SIG-M5 (cell line): ENCODE data around the gene GSX1.

Experiments
- DNase-seq: peaks from one replicate; lab custom pipeline; 2025; lab: John Stamatoyannopoulos, UW

GSX1 gene

DNA sequence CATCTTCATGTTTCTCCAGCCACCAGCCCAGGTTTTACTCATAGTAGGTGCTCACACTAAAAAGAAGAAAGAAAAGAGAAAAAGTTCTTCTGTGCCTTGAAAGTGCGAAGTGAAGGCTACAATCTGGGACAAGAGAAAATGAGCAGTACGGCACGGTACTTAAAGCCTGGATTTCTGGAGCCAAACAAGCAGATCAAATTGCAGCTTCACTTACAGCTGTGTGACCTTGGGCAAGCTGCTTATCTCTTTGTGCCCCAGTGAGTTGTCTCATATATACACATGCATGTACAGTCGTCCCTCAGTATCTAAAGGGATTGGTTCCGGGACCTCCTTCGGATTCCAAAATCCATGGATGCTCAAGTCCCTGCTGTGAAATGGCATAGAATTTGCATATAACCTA, 41.8 kb downstream of the GSX1 start:
- DNase-seq, result no peak

DNA sequence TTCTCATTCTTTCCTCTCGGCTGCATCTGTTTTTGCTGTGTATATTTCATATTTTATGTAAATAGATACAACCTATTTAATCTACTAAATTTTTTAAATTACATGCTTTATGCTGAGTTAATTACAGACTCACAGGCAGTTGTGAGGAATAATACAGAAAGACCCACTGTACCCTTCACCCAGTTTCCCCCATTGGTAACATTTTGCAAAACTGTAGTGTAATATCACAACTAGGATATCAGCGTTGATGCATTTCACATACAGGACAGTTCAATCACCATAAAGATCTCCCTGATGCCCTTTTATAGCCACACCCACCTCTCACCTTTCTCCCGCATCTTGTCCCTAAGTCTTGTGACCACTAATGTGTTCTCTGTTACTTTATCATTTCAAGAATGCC, 43.5 kb downstream of the GSX1 start:
- no peak for DNase-seq

- DNase-seq, result no peak
Measured at GRCh38 chr13:27839809-27840467, 47.7 kb downstream of the GSX1 start.

- no peak for DNase-seq
Measured at GRCh38 chr13:27842571-27842970, 50.3 kb downstream of the GSX1 start.
